Heart left ventricle (tissue), 16 donors: Measurements from ENCODE around the gene FNIP1. TPM values are rescaled to one million over a fixed set of nuclear protein-coding genes. Genes with fewer than 3 reads are reported as not detected.

Experiments used
- ATAC-seq, 4 donors: fragments of 200-7000 bp; cut with Tn5 transposase; one replicate each; pipeline ENCODE4 v1.9.1; 2020 to 2022; ENCODE audit warnings: moderate library complexity in 4 of 4, mild to moderate bottlenecking in 3 of 4, moderate number of reproducible peaks in 1 of 4
- DNase-seq, 5 donors: peaks; one replicate each; pipeline ENCODE4 v3.0.0-alpha.2; 2020
- H3K27ac ChIP-seq, 12 donors: fragments of 200-600 bp; sonication (generic) in 4 of 12; one replicate each; pipeline versions ENCODE4 v1.5.0 to v1.8.0; 2016 to 2022; ENCODE audit warnings: mild to moderate bottlenecking in 2 of 12
- H3K27me3 ChIP-seq, 9 donors: fragments of 200-600 bp; sonication (generic) in 2 of 9; one replicate each; pipeline versions ENCODE4 v1.5.1 to v1.8.0; 2016 to 2022; ENCODE audit warnings: mild to moderate bottlenecking in 3 of 9
- H3K36me3 ChIP-seq, 9 donors: fragments of 200-600 bp; sonication (generic) in 2 of 9; one replicate each; pipeline versions ENCODE4 v1.5.0 to v1.8.0; 2018 to 2022; ENCODE audit warnings: mild to moderate bottlenecking in 2 of 9
- H3K4me1 ChIP-seq, 12 donors: fragments of 200-600 bp; sonication (generic) in 4 of 12; one replicate each; pipeline versions ENCODE4 v1.5.0 to v1.8.0; 2016 to 2022; ENCODE audit warnings: mild to moderate bottlenecking in 3 of 12
- H3K4me3 ChIP-seq, 12 donors: fragments of 200-600 bp; sonication (generic) in 4 of 12; one replicate each; pipeline versions ENCODE4 v1.5.0 to v1.8.0; 2017 to 2022; ENCODE audit warnings: mild to moderate bottlenecking in 9 of 12, moderate library complexity in 4 of 12
- H3K9me3 ChIP-seq, 12 donors: fragments of 200-600 bp; sonication (generic) in 4 of 12; one replicate each; pipeline versions ENCODE4 v1.5.0 to v1.8.0; 2016 to 2022; ENCODE audit warnings: mild to moderate bottlenecking in 1 of 12
- CTCF ChIP-seq, 12 donors: fragments of 200-600 bp; sonication (generic) in 4 of 12; IDR thresholded peaks; one replicate each; pipeline versions ENCODE4 v1.5.0 to v1.8.0; 2018 to 2022; ENCODE audit warnings: antibody characterized with exemption in 12 of 12, mild to moderate bottlenecking in 5 of 12
- POLR2A ChIP-seq, 2 donors: fragments of 450-650 bp; IDR thresholded peaks; one replicate each; pipeline ENCODE4 v1.6.1; 2017; ENCODE audit warnings: antibody characterized with exemption in 2 of 2, mild to moderate bottlenecking in 2 of 2, moderate library complexity in 2 of 2
- WGBS, 4 donors: extraction: QIAGEN DNeasy Blood & Tissue Kit in 2 of 4; methylation state at CpG; one replicate each; pipeline versions ENCODE4 v1.1.5 to v1.1.7; 2013 to 2018; 5-methylcytosine and 5-hydroxymethylcytosine counted together
- intact Hi-C, 10 donors: fragments of 100-400 bp; cut with DNase I; formaldehyde crosslinking; loops; one replicate each; pipeline versions ENCODE4 v1.11.1 to v1.14.2; 2022
- polyA plus RNA-seq, 2 donors: library from polyadenylated mRNA; stranded (reverse); fragments of 200-250 nt; gene quantifications; one replicate each; pipeline ENCODE4 v1.2.3, GENCODE V29; 2013
- total RNA-seq, 9 donors: library from RNA; depleted of rRNA in 2 of 9; stranded (reverse); fragments of >200 nt in 2 of 9; fragmentation: NEBNext Ultra II Directional in 3 of 9; extraction: Animal tissue kit (Norgen Biotek cat#: 25700) in 3 of 9; gene quantifications; one replicate each; pipeline versions ENCODE4 v1.1.0 to v1.2.4, GENCODE V29; 2016 to 2023
- donor health status: ischemic (EF 13 %, LVEDD 7.1; RV severe dilation, severe dysfunction).
- donor health status: healthy with polysubstance abuse.
- donor health status: DM: no; HTN: yes; CAD: no.
- donor health status: DM: no; HTN: no; CAD: no.
- donor health status: ischemic (EF 25% LVEDD 6.9; RV normal size, moderate dysfunction).
- donor health status: ischemic (EF 25% LVEDD 5.7; RV mildly dilated, moderate dysfunction).
- donor health status: healthy.
- donor health status: DM: yes; HTN: yes; CAD: no.
- donor health status: ischemic (EF 35%, LVEDD 5.7; RV mildly dilated, moderate dysfunction).
- donor health status: nonischemic (EF 11% LVEDD 7.7; RV severe dilation, severe dysfunction).
- donor health status: DM: yes; HTN: yes; CAD: no.
- donor health status: PGD.
- donor health status: ischemic (EF 29% LVEDD 5.4; RV normal size, mild dysfunction).
- donor health status: nonischemic (EF 23%, LVEDD 6.1; RV moderate dilation, normal function).

The FNIP1 gene
- total and polyA plus RNA-seq, 11 donors = 5.6 to 41.3 (median 33.7) TPM

GRCh38 chr5:131610198-131611063 is 186.4 kb downstream of the FNIP1 start:
- H3K27ac ChIP-seq = no peak overlapping the region
- H3K9me3 ChIP-seq = no peaks in the 10 kb centered on the region
- DNase-seq (no peak), ATAC-seq (peak in 1 of 4 donors; percentile 33)
- WGBS, 4 donors = 72 to 79% (median 75%) methylated on average over 6 of the region's 6 CpGs
- H3K36me3 ChIP-seq = no peaks in the 10 kb centered on the region
- H3K27me3 ChIP-seq = no peaks in the 10 kb centered on the region
- peaks cover 0 to 42% (median 21%) of the 10 kb centered on the region in 12 donors for H3K4me1 ChIP-seq
- no peak overlapping the region for H3K4me3 ChIP-seq
- TF ChIP-seq POLR2A (IDR thresholded peaks at IDR 0.05) (no peak), CTCF (IDR thresholded peaks at IDR 0.05) (no peak)
- intact Hi-C loops = no loop called here

- Histone ChIP-seq H3K27ac (no peak overlapping the region), H3K4me1 (peaks cover 0 to 37% (median 22%) of the 10 kb centered on the region in 12 donors), H3K9me3 (no peaks in the 10 kb centered on the region), H3K27me3 (no peaks in the 10 kb centered on the region), H3K36me3 (no peaks in the 10 kb centered on the region), H3K4me3 (no peak overlapping the region)
- intact Hi-C loops = no loop called here
- 88 to 100% (median 95%) methylated on average over 1 of the region's 1 CpG for WGBS, 4 donors
- DNase-seq (no peak), ATAC-seq (peak in 1 of 4 donors; percentile 22)
- TF ChIP-seq CTCF (IDR thresholded peaks at IDR 0.05) (no peak), POLR2A (IDR thresholded peaks at IDR 0.05) (no peak)
Measured at GRCh38 chr5:131609774-131610173, 187.0 kb downstream of the FNIP1 start.

- intact Hi-C loops = no loop called here
Measured at GRCh38 chr5:131608597-131608996, 188.2 kb downstream of the FNIP1 start.

More at GRCh38 chr5:131608597-131608996, 188.2 kb downstream of the FNIP1 start:
- no peak overlapping the region for H3K27ac ChIP-seq
- no peak for TF ChIP-seq CTCF (IDR thresholded peaks at IDR 0.05)
- H3K27me3 ChIP-seq = no peaks in the 10 kb centered on the region
- H3K4me3 ChIP-seq = no peak overlapping the region
- H3K36me3 ChIP-seq = no peaks in the 10 kb centered on the region
- H3K4me1 ChIP-seq = peaks cover 0 to 37% (median 22%) of the 10 kb centered on the region in 12 donors
- 80 to 91% (median 88%) methylated on average over 5 of the region's 5 CpGs for WGBS, 4 donors
- DNase-seq = no peak
- H3K9me3 ChIP-seq = no peaks in the 10 kb centered on the region
- no peak for ATAC-seq
